ENCODE measurements around the gene CC2D1B.

CC2D1B gene

DNA sequence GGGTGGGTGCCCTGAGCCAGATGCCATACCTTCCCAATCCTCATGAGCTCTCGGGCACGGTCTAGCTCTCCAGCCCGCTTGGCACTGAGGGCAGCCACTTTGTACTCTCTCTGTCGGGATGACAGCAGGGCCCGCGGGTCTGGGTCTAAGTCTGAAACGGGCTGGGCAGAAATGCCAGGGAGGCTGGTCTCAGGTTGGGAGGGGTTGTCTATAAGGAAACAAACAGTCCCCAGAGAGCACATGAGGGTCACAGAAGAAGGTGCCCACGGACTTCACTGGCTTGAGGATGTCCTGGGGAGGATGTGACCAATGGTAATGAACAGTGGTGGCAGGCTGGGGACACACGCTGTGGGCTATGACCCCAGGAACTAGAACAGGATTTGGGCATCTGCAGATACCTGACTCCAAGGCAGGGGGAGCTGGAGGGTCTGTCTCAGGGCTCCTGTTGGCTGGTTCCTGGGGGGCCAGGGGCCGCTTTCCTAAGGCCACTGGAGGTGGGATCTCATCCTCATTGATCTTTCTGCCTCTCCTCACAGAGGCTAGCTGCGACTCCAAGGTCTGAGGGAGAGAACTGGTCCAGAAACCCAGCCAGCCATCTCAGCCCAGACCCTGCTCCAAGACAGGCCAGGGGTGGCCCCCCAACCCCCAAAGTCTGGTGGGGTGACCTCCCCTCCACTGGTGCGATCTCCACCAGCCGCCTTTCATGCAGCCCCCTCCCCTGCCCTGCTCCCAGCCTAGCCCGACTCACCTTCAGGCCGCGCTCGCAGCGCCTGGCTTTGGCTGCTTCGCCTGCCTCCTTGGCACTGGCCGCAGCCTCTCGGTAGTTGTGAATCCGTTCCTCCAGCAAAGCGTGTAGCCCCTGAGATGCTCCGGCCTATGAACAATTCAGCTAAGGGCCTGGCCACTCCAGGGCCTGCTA lies 6.1 kb downstream of the CC2D1B start:
- no peak for DNase-seq

DNA sequence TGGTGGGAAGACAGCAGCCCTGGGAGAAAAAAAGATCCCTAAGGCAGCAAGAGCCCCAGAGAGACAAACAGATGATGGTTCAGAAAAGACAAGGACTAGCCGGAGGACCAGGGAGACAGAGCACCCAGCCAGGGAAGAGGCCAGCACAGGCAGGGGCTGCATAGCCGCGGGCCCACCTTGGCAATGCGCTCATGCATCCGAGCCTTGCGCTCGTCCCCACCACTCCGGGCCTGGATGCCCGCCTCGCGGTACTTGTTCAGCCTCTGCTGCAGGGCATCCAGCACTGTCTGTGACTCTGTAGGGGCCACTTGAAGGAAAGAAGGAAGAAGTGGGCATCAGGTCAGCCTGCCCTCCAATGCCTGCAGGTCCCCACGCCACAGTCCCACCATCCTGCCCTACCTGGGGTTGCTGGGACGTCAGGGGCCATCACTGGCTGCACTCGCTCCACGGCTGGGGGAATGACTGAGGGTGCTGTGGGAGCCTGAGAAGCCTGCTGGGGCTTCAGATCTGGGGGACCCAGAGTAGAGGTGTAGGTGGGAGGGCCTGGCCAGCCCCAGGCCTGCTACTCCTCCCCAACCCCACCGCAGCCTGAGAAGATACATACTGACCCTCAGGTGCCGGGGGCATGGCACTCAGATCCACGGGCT lies 7.0 kb downstream of the CC2D1B start:
- DNase-seq, result no peak

DNA sequence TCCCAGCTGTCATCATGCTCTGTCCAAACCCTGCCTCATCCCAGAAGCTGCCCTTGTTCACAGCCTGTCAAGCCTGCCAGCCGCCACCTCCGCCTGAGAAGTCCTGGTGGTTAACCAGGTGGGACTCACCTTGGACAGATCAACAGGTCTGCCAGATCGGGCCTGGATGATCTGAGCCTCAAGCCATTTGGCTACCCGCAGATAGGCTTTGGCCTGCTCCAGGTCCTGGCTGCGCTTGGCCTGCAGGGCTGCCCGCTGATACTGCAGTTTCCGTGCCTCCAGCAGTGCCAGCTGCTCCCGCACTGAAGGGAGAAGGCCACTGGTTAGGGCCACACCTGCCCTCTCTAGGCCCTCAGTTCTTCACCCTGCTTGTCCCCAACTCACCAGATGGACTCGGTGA lies 8.6 kb downstream of the CC2D1B start:
- DNase-seq, result no peak

DNA sequence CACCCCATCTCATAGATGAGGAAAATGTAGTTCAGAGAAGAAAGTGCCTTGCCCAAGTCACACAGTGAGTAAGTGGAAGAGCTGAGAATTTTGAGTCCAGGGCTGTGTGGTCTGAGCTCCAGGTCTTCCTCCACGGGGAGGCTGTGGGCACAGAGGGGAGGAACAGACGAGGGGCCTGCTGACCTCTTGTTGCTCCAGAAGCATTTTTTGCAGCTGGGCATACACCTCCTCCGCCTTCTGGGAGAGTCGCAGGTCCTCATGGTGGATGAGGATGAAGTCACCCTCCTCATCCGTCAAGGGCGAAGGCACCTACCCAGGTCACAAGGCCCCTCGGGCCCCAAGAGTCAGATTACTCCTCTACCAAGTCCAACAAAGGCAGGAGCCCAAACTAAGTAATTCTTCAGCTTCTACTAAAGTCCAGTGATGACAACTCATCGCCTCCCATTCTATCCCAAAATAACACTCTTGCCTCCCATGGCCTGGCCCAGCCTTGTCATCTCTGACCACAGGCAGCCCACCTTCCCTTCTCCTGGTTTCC lies 9.1 kb downstream of the CC2D1B start:
- DNase-seq, result no peak

DNA sequence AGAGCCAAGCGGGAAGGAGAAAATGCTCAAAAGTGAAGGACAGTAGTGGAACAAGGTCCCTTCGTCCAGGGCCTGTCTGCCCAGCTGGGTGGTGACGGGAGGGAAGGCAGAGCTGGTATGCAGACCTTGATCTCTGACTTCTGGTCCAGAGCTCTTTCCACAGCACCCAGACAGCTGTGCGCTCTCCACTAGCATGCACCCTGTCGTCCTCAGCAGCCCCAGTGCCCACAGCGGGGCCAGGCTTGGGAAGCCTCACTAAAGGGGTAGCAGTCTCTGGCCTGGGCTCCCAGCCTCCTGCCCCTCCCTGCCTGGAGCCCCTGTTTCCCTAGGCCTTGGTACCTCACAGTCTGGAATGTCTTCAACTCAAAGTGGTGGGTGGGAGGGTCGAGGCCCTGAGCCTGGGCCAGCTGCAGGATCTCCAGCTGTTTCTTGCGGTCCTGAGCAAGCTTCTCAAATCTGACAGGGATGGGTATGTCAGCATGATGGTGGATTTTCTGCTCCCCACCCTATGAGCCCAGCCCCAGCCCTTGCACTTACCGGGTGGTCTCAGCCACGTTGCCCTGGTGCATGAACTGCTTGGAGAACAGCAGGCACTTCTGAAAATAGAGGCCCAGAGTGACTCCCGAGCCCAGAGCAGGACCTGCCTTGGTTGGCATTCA lies 10.0 kb downstream of the CC2D1B start:
- DNase-seq, result no peak

DNA sequence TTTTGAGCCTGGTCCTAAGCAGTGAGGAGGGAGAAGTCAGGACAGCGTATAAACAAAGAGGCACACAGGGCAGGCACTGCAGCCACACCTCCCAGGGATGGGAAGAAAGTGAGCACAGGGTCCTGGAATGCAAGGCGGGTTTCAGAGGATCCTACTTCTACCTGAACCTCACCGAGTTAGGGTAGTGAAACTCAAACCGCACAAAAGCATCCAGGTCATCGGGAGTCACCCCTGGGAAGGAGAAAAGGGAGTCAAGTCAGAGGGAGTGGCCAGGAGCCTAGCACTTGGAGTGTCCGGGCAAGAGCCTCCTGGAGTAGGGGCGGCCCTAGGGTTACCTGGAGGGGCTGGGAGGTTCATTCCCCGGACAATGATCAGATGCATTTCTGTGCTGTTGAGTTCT lies 10.6 kb downstream of the CC2D1B start:
- DNase-seq, result no peak

DNA sequence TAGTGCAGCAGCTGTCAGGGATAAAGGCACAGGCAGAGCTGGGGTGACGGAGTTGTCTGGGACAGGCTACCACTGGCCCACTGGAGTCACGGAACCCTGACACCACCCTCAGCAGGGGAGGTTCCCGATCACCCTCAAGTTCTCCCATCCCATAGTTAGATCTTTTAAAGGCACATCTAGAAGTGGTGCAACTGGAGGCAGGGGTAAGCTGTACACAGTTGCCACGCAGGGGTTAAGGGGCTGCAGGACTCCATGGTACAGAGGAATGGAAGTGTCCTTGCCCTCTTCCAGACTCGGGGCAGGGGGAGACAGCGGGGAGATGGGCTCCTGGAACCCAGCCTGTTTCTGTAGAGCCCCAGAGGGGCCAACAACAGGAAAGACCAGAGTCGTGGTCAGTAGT lies 13.3 kb downstream of the CC2D1B start:
- no peak for DNase-seq

DNA sequence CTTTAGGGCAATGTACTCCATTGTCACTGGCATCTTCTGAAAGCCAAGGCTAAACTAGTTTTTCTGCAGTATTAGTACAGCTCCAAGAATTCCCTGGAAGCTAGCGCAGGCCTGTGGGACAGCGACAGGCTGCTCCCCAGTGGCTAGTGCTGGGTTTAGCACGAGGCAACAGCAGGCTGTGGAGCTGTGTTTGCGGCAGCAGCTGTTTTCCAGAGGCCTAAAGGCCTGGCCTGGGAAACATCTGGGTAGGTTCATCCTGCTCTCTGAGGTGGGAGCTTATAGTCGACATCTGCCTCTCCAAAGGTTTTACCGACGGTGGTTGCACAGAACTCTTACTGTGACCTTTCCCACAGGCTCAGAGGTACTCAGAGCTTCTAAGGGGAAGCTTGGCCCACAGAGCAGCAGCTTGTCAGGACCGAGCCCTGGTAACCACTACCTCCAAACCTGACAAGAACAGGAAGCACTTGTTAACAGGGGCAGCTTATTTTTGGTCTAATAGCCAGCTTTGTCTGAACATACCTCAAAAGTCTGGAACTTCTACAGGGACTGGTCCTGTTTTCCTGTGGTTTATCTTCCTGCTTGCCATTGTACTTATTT lies 17.2 kb downstream of the CC2D1B start:
- DNase-seq, result no peak

DNA sequence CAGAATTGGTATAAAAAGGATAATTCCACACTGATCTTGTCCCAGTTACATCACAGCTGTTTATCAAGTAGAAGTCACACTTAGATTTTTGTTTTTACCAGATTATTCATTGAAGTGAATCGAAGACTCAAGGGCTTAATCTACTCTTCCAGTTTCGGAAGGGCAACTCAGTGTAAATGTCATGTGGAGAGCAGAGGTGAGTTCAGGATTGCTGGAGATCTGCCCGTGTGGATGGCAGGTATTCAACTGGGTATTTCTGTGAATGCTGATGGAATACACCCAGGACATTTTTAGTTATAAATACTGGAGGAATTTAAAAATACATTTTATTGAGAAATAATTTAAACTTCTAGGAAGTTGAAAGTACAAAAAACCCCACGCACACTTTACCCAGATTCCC lies 19.4 kb downstream of the CC2D1B start:
- no peak for DNase-seq

DNA sequence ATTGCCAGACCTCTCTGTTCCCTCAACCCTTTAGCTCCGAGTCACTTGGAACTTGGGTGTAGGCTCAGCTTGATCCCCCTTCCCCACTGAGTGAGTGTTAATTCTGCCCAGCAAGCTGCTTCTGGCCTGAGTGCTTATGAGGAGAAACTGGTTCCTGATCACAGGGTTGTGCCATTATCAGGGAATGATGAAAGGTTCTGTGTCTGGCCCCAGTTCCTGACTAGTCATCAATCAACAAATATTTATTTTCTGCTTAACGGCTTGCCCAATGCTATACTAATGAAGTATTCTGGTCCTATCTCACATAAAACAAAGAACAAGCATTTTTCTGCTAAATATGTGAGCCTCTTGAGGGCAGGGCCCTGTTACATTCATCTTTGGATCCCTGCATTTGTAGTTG lies 20.8 kb downstream of the CC2D1B start:
- DNase-seq, result no peak

DNA sequence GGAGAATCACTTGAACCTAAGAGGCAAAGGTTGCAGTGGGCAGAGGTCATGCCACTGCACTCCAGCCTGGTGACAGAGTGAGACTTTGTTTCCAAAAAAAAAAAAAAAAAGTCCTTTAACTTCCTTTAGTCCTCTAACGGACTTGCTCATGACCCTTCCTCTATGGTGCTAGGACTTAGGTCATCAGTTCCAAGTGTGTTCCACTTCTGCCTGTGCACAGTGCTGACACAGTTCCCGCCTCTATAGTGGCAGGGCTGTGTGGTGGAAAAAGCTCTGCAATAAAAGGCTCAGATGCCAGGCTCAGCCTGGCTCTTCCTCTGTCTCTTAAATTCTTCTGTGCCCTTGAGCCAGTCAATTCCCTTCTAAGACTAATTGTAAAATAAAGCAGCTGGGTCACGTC lies 22.0 kb downstream of the CC2D1B start:
- no peak for DNase-seq

DNA sequence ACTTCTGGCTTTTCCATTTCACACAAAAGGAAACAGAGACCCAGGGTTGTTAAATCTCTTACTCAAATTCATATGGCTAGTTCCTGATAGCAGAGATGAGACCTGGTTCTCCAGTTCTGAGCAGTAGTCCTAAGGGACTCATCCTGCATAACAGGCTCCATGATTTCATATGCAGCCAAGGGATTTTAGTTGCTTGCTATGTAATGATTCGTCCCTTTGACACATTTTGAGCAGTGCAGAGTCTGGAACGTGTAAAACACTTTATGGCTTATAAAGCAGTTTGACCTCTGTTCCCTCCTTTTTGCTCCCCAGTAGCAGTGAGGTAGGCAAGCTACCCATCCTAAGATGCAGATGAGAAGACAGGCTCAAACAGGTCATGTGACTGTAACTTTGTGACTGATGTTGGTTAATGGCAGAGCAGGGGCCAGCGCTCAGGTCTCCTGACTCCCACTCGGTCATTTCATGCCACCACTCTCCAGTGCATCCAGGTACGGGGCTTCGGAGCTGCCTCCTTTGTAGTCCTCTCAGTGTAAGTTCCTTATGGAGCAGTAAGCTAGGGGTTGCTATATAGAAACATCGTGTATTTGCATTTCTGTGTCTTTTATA lies 24.2 kb downstream of the CC2D1B start:
- DNase-seq, result no peak

DNA sequence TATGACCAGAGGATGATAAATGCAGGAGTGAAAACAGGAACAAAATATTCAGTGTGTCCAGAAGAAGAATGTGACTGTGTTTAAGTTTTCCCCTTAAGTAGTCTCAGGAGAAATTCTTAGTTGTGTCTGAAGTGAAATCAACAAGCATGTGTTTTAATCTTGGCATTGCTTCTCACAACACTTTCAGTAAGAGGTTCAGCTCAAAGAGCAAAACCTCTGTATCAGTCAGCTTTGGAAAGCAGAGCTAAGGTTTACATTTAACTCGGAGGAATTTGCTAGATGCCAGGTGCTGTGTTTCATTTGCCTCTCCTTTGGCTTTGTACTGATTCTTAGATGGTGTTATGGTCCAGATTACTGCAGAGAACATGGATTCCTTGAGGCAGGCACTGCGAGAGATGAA lies 28.6 kb downstream of the CC2D1B start:
- DNase-seq, result no peak

DNA sequence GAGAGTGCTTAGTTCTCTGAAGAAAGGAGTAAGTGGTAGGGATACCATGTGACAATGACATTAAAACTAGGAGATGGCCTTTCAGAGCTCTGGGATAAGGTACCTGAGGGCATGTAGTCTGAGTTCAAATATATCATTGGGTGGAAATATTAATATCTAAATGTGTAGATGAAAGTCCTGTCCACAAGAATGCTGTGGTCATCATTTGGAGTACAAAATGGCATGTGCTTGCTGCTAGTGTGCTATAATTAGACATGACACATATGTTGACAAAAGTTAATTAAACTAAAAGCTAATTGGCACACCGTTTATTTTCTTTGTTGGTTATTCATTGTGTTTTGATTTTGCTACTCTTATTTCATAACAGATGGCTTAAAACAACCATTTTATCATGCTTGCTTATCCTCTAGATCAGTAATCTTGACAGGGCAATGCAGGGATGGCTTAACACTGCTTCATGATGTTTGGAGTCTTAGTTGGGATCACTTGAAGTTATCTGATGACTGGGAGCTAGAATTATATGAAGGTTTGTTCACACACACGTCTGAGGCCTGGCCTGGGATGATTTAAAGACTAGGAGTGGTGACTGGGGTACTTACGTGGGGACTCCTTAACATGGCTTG lies 31.0 kb downstream of the CC2D1B start:
- DNase-seq, result no peak

DNA sequence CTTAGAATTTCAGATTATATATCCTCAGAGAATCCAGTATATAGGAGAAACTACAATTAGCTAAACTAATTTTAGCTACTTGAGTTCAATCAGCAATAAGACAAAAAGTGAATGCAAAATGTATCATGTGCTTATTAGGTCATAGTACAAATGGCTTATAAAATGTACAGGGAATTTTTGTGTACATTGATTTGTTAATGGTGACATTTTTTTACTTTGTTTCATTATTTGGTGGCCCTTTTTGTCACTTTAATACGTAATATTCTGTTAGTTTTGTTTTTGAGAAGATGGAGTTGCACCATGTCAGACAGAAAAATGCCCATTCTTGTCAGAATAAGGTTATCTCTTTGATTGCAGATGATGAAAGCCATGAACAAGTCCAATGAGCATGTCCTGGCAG lies 33.6 kb downstream of the CC2D1B start:
- DNase-seq, result no peak

DNA sequence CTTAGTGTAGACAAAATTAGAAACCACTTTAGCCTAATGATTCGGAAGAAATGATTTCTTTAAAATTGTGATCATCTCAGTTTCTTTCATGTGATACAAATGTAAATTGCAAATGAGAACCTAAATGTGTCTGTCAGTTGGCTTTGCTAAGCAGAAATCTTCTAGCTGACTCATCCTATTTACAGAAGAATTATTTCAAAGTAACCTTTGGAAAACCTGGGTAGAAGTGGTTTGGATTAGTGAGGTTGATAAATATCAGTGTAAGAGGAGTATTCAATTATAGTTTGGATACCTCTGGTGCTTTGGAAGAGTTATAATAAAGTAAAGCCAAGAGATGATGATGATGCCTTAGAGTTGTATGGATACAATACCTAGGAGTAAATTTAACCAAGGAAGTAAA lies 37.4 kb downstream of the CC2D1B start:
- no peak for DNase-seq

DNA sequence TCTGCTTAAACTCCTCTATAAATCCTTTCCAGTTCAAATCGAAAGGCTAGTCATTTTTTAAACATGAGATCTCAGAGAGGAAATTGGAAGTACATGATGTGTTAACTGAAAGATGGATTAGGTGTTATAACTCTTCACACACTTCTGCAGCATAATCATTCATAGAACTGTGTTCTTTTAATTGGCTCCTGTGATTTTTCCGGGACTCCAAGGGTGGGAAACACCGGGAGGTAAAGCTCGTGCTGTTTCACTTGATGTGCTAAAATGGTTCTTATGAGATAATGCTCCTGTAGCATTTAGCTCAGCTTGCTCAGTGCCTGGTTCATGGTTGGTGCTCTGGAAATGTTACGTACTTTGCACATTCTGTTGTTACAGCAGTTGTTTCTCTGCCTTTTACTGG lies 40.2 kb downstream of the CC2D1B start:
- DNase-seq, result no peak

DNA sequence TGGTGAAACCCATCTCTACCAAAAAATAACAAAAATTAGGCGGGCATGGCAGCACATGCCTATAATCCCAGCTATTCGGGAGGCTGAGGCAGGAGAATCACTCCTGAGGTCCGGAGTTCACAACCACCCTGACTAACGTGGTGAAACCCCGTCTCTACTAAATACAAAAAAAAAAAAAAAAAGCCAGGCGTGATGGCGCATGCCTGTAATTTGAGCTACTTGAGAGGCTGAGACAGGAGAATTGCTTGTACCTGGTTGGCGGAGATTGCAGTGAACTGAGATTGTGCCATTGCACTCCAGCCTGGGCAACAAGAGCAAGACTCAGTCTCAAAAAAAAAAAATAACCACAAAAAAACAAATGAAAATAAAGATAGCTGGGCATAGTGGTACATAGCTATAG lies 42.3 kb downstream of the CC2D1B start:
- DNase-seq, result no peak

DNA sequence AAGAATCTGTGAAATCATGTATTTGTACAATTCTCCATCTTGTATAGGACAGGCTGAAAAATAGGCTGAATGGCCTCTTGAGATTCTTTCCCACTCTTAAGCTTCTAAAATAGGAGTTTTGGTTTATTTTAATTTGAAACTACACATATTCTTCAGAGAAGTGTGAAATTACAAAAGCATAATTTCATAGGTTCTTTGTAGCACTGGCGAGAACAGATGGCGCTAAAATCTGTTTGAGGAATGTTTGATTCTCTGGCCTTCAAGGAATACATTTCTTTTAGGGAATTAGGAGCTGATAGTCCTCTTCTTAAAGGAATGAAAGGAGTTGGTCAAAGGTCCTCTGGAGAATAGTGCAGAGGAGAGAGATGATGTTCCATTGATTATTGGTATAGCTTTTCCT lies 44.9 kb downstream of the CC2D1B start:
- no peak for DNase-seq

DNA sequence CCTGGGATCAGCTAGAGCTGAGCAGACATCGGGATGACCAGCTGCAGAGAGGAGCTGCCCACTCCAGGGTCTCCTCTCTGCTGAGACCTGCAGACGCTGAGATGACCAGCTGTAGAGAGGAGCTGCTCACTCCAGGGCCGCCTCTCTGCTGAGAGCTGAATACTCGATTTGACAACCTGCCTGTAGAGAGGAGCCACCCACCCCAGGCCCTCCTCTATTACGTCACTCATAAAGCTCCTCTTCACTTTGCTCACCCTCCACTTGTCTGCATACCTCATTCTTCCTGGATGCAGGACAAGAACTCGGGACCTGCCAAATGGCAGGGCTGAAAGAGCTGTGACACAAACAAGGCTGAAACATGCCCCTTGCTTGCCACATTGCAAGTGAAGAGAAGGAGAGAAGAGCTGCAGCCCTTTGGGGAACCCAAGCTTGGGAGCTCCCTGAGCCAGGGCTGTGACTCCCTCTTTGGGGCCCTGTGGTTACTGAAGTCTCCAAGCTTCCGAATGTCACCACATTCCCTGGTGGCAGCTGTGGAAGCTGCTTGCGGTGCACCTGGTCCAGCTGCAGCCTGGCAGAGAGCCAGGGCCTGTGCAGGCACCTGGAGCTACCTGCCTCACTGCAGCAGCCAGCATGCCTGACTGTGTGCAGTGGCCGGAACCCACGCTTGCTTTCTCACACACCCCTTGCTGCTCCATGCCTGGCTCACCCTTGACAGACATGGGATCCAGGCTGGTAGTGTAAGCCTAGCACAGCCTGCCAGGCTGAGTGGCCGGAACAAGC lies 59.6 kb downstream of the CC2D1B start:
- no peak for DNase-seq

DNA sequence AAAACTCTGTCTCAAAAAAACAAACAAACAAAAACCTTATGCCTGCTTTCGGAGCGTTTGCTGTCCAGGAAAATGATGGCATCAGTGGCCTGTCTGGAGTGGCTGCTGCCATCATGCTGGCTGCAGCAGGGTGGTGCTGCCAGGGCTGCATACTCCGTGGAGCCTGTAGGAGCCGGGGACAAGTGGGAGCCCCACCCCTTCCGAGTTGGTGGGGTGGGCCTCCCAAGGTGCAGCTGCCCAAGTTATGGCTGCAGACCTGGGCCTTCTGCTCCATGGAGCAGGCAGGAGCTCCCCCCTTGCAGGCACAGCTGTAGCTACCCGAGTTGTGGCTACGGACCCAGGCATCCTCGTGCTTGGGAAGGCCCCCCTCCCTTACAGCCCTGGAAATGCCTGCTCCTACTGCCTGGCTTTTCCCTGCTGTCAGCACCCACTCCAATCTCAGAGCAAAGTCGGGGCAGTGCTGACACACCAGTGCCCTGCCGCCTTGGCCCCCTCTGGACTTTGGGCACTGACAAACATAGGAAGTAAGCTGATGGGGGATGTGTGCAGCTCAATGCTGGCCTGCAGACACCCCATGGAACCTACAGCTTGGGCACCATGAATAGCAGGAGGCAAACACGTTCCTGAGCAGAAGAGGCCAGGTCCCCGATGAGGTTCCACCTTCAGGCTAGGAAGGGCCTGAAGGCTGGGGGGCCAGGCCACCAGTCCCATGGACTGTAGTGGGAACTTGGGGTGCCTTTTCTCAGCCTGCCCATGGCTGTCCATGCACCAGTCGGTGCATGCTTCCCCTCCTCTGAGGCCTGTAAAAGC lies 60.4 kb downstream of the CC2D1B start:
- no peak for DNase-seq

Measured in cortex of kidney (tissue), 1 donor.